GM19023 (cell line): ENCODE results near the gene LRRC8D.

Experiments
- ATAC-seq: cut with Tn5 transposase; IDR thresholded peaks from one replicate; pipeline ENCODE4 v1.9.1; 2021; ENCODE audit warnings: mild to moderate bottlenecking, moderate library complexity; ENCODE audit not compliant: unreplicated experiment

LRRC8D gene

GRCh38 chr1:89865498-89866382, 44.9 kb downstream of the LRRC8D start:
- ATAC-seq, result no peak

GRCh38 chr1:89866568-89866967, 45.7 kb downstream of the LRRC8D start:
- ATAC-seq, result no peak

- no peak for ATAC-seq
Measured at GRCh38 chr1:89870998-89871397, 50.2 kb downstream of the LRRC8D start.

- no peak for ATAC-seq
Measured at GRCh38 chr1:89871768-89872473, 51.1 kb downstream of the LRRC8D start.

- no peak for ATAC-seq
Measured at GRCh38 chr1:89872567-89872966, 51.7 kb downstream of the LRRC8D start.

- ATAC-seq, result no peak
Measured at GRCh38 chr1:89873288-89873687, 52.5 kb downstream of the LRRC8D start.

GRCh38 chr1:89873770-89874169, 52.9 kb downstream of the LRRC8D start:
- no peak for ATAC-seq

- no peak for ATAC-seq
Measured at GRCh38 chr1:89876463-89876862, 55.6 kb downstream of the LRRC8D start.

- no peak for ATAC-seq
Measured at GRCh38 chr1:89877756-89878155, 56.9 kb downstream of the LRRC8D start.

- ATAC-seq, result no peak
Measured at GRCh38 chr1:89878256-89878655, 57.4 kb downstream of the LRRC8D start.

- ATAC-seq, result no peak
Measured at GRCh38 chr1:89880679-89881078, 59.8 kb downstream of the LRRC8D start.

- no peak for ATAC-seq
Measured at GRCh38 chr1:89881415-89882058, 60.7 kb downstream of the LRRC8D start.

- ATAC-seq, result no peak
Measured at GRCh38 chr1:89882348-89883029, 61.7 kb downstream of the LRRC8D start.

- no peak for ATAC-seq
Measured at GRCh38 chr1:89883030-89883379, 62.2 kb downstream of the LRRC8D start.

GRCh38 chr1:89884718-89885596, 64.1 kb downstream of the LRRC8D start:
- ATAC-seq, result no peak

- ATAC-seq, result no peak
Measured at GRCh38 chr1:89887270-89887669, 66.4 kb downstream of the LRRC8D start.

- no peak for ATAC-seq
Measured at GRCh38 chr1:89887713-89888112, 66.9 kb downstream of the LRRC8D start.

GRCh38 chr1:89888480-89889322, 67.9 kb downstream of the LRRC8D start:
- ATAC-seq, result no peak

GRCh38 chr1:89889323-89889615, 68.4 kb downstream of the LRRC8D start:
- no peak for ATAC-seq
